Stimulated activated CD4-positive, alpha-beta T cell treated with anti-CD3 and anti-CD28 coated beads, Interleukin-1b, Interleukin-23, amount 100 ng/mL, for 24 hours (primary cell): Measurements from ENCODE around the gene ZNF793.

ENCODE experiments used
- DNase-seq, 4 experiments: peaks; one replicate each; pipeline ENCODE4 v3.0.0-alpha.2; 2020; ENCODE audit warnings: low read depth in 4 of 4, low spot score in 1 of 4

Gene ZNF793

GRCh38 chr19:37564624-37565369, 58.1 kb downstream of the ZNF793 start:
- no peak for DNase-seq

GRCh38 chr19:37565370-37565669, 58.6 kb downstream of the ZNF793 start:
- no peak for DNase-seq

GRCh38 chr19:37572203-37572602, 65.5 kb downstream of the ZNF793 start:
- DNase-seq: no peak

DNA sequence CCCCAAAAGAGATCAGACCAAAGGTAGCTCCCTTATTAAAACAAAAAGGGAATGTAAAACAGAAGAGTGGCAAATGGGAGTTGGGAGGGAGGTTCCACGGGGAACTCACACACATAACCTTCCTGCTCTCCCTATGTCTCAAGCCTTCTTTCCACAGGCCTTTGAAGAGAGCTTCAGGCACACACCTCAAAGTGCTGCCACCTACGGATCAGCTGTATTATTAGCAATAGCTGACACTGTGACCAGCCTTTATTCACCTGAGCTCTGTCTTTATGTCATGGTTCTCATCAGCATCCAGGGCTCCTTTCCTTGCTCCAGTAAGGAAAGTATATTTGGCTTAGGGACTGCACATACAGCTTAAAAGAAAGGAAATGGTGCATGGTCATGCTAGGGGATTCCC, 76.6 kb downstream of the ZNF793 start:
- DNase-seq: no peak
